Islet precursor cell (in vitro differentiated cells): ENCODE measurements around the gene SRRM5.
"Not testable (repeated sequence)": the region's sequence is repeated elsewhere in the genome, so short reads cannot be mapped to it uniquely, and the experiment has no call there.

Source experiments
- DNase-seq: peaks from one replicate; pipeline ENCODE4 v3.0.0-alpha.2; 2018

Gene SRRM5

GRCh38 chr19:43640424-43640757 lies 28.5 kb downstream of the SRRM5 start:
- DNase-seq, result no peak

GRCh38 chr19:43641333-43641732 lies 29.4 kb downstream of the SRRM5 start:
- no peak for DNase-seq

- DNase-seq, result no peak
Observed at GRCh38 chr19:43642531-43642930, 30.6 kb downstream of the SRRM5 start.

GRCh38 chr19:43643326-43643725 lies 31.4 kb downstream of the SRRM5 start:
- no peak for DNase-seq

- DNase-seq, result no peak
Observed at GRCh38 chr19:43644181-43644580, 32.3 kb downstream of the SRRM5 start.

GRCh38 chr19:43648633-43649032 lies 36.7 kb downstream of the SRRM5 start:
- no peak for DNase-seq

GRCh38 chr19:43649514-43649913 lies 37.6 kb downstream of the SRRM5 start:
- no peak for DNase-seq

GRCh38 chr19:43650276-43650675 lies 38.4 kb downstream of the SRRM5 start:
- DNase-seq, result not testable (repeated sequence)

GRCh38 chr19:43651758-43652545 lies 40.1 kb downstream of the SRRM5 start:
- DNase-seq, result peak; percentile 78

- no peak for DNase-seq
Observed at GRCh38 chr19:43652546-43652874, 40.6 kb downstream of the SRRM5 start.

GRCh38 chr19:43656436-43656835 lies 44.5 kb downstream of the SRRM5 start:
- DNase-seq, result no peak

- no peak for DNase-seq
Observed at GRCh38 chr19:43658001-43658400, 46.1 kb downstream of the SRRM5 start.

GRCh38 chr19:43658494-43658893 lies 46.6 kb downstream of the SRRM5 start:
- DNase-seq, result no peak

GRCh38 chr19:43660301-43660970 lies 48.5 kb downstream of the SRRM5 start:
- DNase-seq, result no peak

GRCh38 chr19:43660971-43661360 lies 49.1 kb downstream of the SRRM5 start:
- DNase-seq, result no peak

- peak; percentile 61 for DNase-seq
Observed at GRCh38 chr19:43662487-43662886, 50.6 kb downstream of the SRRM5 start.

GRCh38 chr19:43664018-43664417 lies 52.1 kb downstream of the SRRM5 start:
- DNase-seq, result no peak
